ENCODE data around the gene RNF144A.

The RNF144A gene

GRCh38 chr2:7007846-7008741 lies 90.9 kb downstream of the RNF144A start:
- DNase-seq (ENCODE audit: low spot score), result peak; percentile 36

- no peak for DNase-seq (ENCODE audit: low spot score)
These were observed 92.1 kb downstream of the RNF144A start for GRCh38 chr2:7009207-7009911.

GRCh38 chr2:7010391-7011054 lies 93.3 kb downstream of the RNF144A start:
- no peak for DNase-seq (ENCODE audit: low spot score)

- no peak for DNase-seq (ENCODE audit: low spot score)
These were observed 94.3 kb downstream of the RNF144A start for GRCh38 chr2:7011356-7012083.

GRCh38 chr2:7012141-7012764 lies 95.0 kb downstream of the RNF144A start:
- DNase-seq (ENCODE audit: low spot score), result no peak

GRCh38 chr2:7013471-7014160 lies 96.4 kb downstream of the RNF144A start:
- DNase-seq (ENCODE audit: low spot score), result no peak

- DNase-seq (ENCODE audit: low spot score), result peak; percentile 38
These were observed 97.0 kb downstream of the RNF144A start for GRCh38 chr2:7014174-7014640.

- no peak for DNase-seq (ENCODE audit: low spot score)
These were observed 98.1 kb downstream of the RNF144A start for GRCh38 chr2:7015007-7015950.

GRCh38 chr2:7016148-7016547 lies 98.9 kb downstream of the RNF144A start:
- no peak for DNase-seq (ENCODE audit: low spot score)

GRCh38 chr2:7016601-7017211 lies 99.5 kb downstream of the RNF144A start:
- DNase-seq (ENCODE audit: low spot score), result no peak

GRCh38 chr2:7017671-7018281 lies 100.6 kb downstream of the RNF144A start:
- DNase-seq (ENCODE audit: low spot score), result no peak

GRCh38 chr2:7018282-7018701 lies 101.1 kb downstream of the RNF144A start:
- DNase-seq (ENCODE audit: low spot score), result no peak

GRCh38 chr2:7018767-7019166 lies 101.6 kb downstream of the RNF144A start:
- no peak for DNase-seq (ENCODE audit: low spot score)

GRCh38 chr2:7019191-7019590 lies 102.0 kb downstream of the RNF144A start:
- DNase-seq (ENCODE audit: low spot score), result no peak

GRCh38 chr2:7020059-7020458 lies 102.8 kb downstream of the RNF144A start:
- no peak for DNase-seq (ENCODE audit: low spot score)

- no peak for DNase-seq (ENCODE audit: low spot score)
These were observed 103.3 kb downstream of the RNF144A start for GRCh38 chr2:7020468-7020867.

GRCh38 chr2:7020939-7021470 lies 103.8 kb downstream of the RNF144A start:
- no peak for DNase-seq (ENCODE audit: low spot score)

Measured in SW480 (cell line).